ENCODE measurements around the gene EIF1. TPM values are rescaled to one million over a fixed set of nuclear protein-coding genes. Genes with fewer than 3 reads are reported as not detected.

EIF1 gene
- total RNA-seq, 2 donors from 2014 or later: 596 to 603 TPM

- intact Hi-C loops (cut with DNase I, micrococcal nuclease): no loop called here
- DNase-seq: no peak
- ATAC-seq: no peak
Measured at GRCh38 chr17:41740506-41740905, 51.8 kb downstream of the EIF1 start.

GRCh38 chr17:41741709-41742108 lies 53.0 kb downstream of the EIF1 start:
- DNase-seq: no peak
- intact Hi-C loops (cut with DNase I, micrococcal nuclease): no loop called here
- ATAC-seq: no peak

Other genes starting within 250 kb of the EIF1 start
- not detected for gene KRT38, start 247.9 kb upstream of the EIF1 start, total RNA-seq
- not detected for gene KRT32, start 221.5 kb upstream of the EIF1 start, total RNA-seq
- not detected for gene KRT35, start 207.7 kb upstream of the EIF1 start, total RNA-seq
- gene KRT36, start 199.0 kb upstream of the EIF1 start, total RNA-seq: under 1 TPM in 1 of 2 donors, not detected in 1; 0.27 TPM
- under 1 TPM in 1 of 2 donors, not detected in 1; 0.82 TPM for gene KRT13, start 183.3 kb upstream of the EIF1 start, total RNA-seq
- 10 to 100 TPM in 1 of 2 donors, 1 to 10 TPM in 1; 6.8 to 30.9 TPM for gene KRT15, start 170.0 kb upstream of the EIF1 start, total RNA-seq
- gene KRT19, start 160.6 kb upstream of the EIF1 start, total RNA-seq: 1,000 to 10,000 TPM; 1,911 to 3,076 TPM
- gene KRT9, start 116.8 kb upstream of the EIF1 start, total RNA-seq: not detected
- gene KRT14, start 102.0 kb upstream of the EIF1 start, total RNA-seq: under 1 TPM; 0.25 to 0.40 TPM
- not detected for gene KRT16, start 76.1 kb upstream of the EIF1 start, total RNA-seq
- gene KRT17, start 64.3 kb upstream of the EIF1 start, total RNA-seq: under 1 TPM in 1 of 2 donors, not detected in 1; 0.70 TPM
- not detected for gene GAST, start 23.4 kb downstream of the EIF1 start, total RNA-seq
- under 1 TPM; 0.42 to 0.73 TPM for gene HAP1, start 45.8 kb downstream of the EIF1 start, total RNA-seq
- 100 to 1,000 TPM; 343 to 345 TPM for gene JUP, start 97.8 kb downstream of the EIF1 start, total RNA-seq
- 10 to 100 TPM; 10.7 to 15.3 TPM for gene P3H4, start 123.1 kb downstream of the EIF1 start, total RNA-seq
- 10 to 100 TPM in 1 of 2 donors, 1 to 10 TPM in 1; 4.2 to 10.8 TPM for gene FKBP10, start 124.1 kb downstream of the EIF1 start, total RNA-seq
- gene NT5C3B, start 147.3 kb downstream of the EIF1 start, total RNA-seq: 10 to 100 TPM; 16.0 to 18.8 TPM
- gene KLHL10, start 148.9 kb downstream of the EIF1 start, total RNA-seq: not detected
- 1 to 10 TPM; 6.5 to 8.9 TPM for gene KLHL11, start 176.5 kb downstream of the EIF1 start, total RNA-seq
- 100 to 1,000 TPM in 1 of 2 donors, 10 to 100 TPM in 1; 88.2 to 125 TPM for gene ACLY, start 230.1 kb downstream of the EIF1 start, total RNA-seq
- under 1 TPM; 0.12 to 0.20 TPM for gene ODAD4, start 241.7 kb downstream of the EIF1 start, total RNA-seq